Measurements from ENCODE around the gene KRTAP10-3.

- TF ChIP-seq CTCF (IDR thresholded peaks at IDR 0.05 in 4 of 5, conservative IDR thresholded peaks at IDR 0.05 in 1 of 5): no peak
- TF ChIP-seq POLR2A (IDR thresholded peaks at IDR 0.05): no peak
Observed at GRCh38 chr21:44557491-44558328, 885 bp downstream of the KRTAP10-3 start.

All from gastrocnemius medialis (tissue), 4 donors.